ENCODE measurements around the gene DNAI4. TPM values are rescaled to one million over a fixed set of nuclear protein-coding genes. Genes with fewer than 3 reads are reported as not detected.

Gene DNAI4
- total and polyA plus RNA-seq, 2 donors (not counting 3 experiments of a cell fraction or from before 2014, with no cell fraction given): 0.51 to 3.3 TPM

DNA sequence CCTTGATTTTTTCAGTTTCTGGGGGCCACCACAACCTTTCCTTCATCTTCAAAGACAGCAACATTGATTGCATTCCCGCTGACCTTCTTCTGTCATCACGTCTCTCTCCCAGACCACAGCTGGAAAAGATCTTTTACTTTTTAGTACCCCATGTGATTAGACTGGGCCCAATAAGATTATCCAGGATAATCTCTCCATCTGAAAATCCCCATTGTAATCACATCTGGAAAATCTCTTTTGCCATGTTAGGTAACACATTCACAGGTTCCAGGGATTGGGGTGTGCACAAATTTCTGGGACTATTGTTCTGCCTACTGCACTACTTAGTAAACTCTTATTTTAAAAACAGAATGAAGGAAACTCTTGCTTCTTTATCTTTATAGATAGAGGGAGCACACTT, 76.5 kb downstream of the DNAI4 start:
- Histone ChIP-seq H3K27ac (ENCODE audit: insufficient read depth, low read depth, low read length) (no peak overlapping the region), H3K79me2 (ENCODE audit: control insufficient read depth, insufficient read depth, low read length) (no peaks in the 10 kb centered on the region), H2AFZ (ENCODE audit: low read depth, low read length) (no peak overlapping the region), H3K9me3 (replicated peaks; ENCODE audit: control insufficient read depth, insufficient read depth, low read length) (no peaks in the 10 kb centered on the region), H3K4me3 (replicated peaks in 1 of 3; ENCODE audit: insufficient read depth in 1 of 3, low read depth in 1 of 3, low read length in 3 of 3) (no peak overlapping the region), H3K27me3 (ENCODE audit: control insufficient read depth in 2 of 2, insufficient read depth in 2 of 2, low read length in 2 of 2) (no peaks in the 10 kb centered on the region), H3K36me3 (ENCODE audit: control insufficient read depth in 2 of 2, extremely low read depth in 1 of 2, insufficient read depth in 2 of 2, low read length in 2 of 2) (no peaks in the 10 kb centered on the region), H3K9ac (replicated peaks; ENCODE audit: extremely low read depth, insufficient read depth, low read length) (no peak overlapping the region), H3K9me1 (replicated peaks; ENCODE audit: control insufficient read depth, extremely low read depth, insufficient read depth, low read length) (no peaks in the 10 kb centered on the region), H4K20me1 (replicated peaks; ENCODE audit: control insufficient read depth, extremely low read depth, insufficient read depth, low read length) (no peaks in the 10 kb centered on the region), H3K4me1 (ENCODE audit: control insufficient read depth, extremely low read depth, insufficient read depth, low read length) (no peaks in the 10 kb centered on the region), H3K4me2 (ENCODE audit: insufficient read depth, low read length) (no peak overlapping the region)
- POLR2A ChIA-PET: no interaction called here
- intact Hi-C loops (cut with micrococcal nuclease) (no loop called here), dilution Hi-C loops (cut with MboI; ENCODE audit: extremely low pct_ligation_motif_present, low sequenced_read_pairs) (no loop called here)
- no TSS peak for BruUV-seq (replicated peaks)
- no peak for TF ChIP-seq EZH2 (IDR thresholded peaks at IDR 0.05; ENCODE audit: borderline replicate concordance, low read depth, low read length, severe bottlenecking)
- no peak for TF ChIP-seq GATA2 (IDR thresholded peaks at IDR 0.05; ENCODE audit: insufficient read depth, insufficient read length, low read depth, low read length)
- TF ChIP-seq JUN (IDR thresholded peaks at IDR 0.05; ENCODE audit: borderline replicate concordance, insufficient read depth, insufficient read length, low read depth): no peak
- TF ChIP-seq FOS (IDR thresholded peaks at IDR 0.05; ENCODE audit: borderline replicate concordance, insufficient read depth, low read length): no peak
- TF ChIP-seq POLR2AphosphoS5 (IDR thresholded peaks at IDR 0.05; ENCODE audit: insufficient read depth, low read depth, low read length): no peak
- TF ChIP-seq, protein P1, sequence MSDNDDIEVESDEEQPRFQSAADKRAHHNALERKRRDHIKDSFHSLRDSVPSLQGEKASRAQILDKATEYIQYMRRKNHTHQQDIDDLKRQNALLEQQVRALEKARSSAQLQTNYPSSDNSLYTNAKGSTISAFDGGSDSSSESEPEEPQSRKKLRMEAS (IDR thresholded peaks at IDR 0.05; ENCODE audit: insufficient read depth, insufficient read length): no peak
- TF ChIP-seq MYC (IDR thresholded peaks at IDR 0.05; ENCODE audit: low read depth, low read length): no peak
- TF ChIP-seq, protein P2, sequence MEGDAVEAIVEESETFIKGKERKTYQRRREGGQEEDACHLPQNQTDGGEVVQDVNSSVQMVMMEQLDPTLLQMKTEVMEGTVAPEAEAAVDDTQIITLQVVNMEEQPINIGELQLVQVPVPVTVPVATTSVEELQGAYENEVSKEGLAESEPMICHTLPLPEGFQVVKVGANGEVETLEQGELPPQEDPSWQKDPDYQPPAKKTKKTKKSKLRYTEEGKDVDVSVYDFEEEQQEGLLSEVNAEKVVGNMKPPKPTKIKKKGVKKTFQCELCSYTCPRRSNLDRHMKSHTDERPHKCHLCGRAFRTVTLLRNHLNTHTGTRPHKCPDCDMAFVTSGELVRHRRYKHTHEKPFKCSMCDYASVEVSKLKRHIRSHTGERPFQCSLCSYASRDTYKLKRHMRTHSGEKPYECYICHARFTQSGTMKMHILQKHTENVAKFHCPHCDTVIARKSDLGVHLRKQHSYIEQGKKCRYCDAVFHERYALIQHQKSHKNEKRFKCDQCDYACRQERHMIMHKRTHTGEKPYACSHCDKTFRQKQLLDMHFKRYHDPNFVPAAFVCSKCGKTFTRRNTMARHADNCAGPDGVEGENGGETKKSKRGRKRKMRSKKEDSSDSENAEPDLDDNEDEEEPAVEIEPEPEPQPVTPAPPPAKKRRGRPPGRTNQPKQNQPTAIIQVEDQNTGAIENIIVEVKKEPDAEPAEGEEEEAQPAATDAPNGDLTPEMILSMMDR (IDR thresholded peaks at IDR 0.05; ENCODE audit: extremely low read depth in 1 of 2, insufficient read depth in 1 of 2, low read depth in 1 of 2, low read length in 2 of 2): no peak
- TF ChIP-seq POLR2A (IDR thresholded peaks at IDR 0.05; ENCODE audit: low read depth, low read length): no peak
- DNase-seq (ENCODE audit: low read depth, low spot score) (no peak), FAIRE-seq (no peak)
- CTCF ChIA-PET: interaction anchor here (0.6 kb wide), 1 partner anchor 11 kb away, joined by 3 read pairs; no protein-coding TSS in a partner anchor

Measured in endothelial cell of umbilical vein (primary cell).